Measurements from ENCODE around the gene REG4.
"Not testable (repeated sequence)": the region's sequence is repeated elsewhere in the genome, so short reads cannot be mapped to it uniquely, and the experiment has no call there.

DNA sequence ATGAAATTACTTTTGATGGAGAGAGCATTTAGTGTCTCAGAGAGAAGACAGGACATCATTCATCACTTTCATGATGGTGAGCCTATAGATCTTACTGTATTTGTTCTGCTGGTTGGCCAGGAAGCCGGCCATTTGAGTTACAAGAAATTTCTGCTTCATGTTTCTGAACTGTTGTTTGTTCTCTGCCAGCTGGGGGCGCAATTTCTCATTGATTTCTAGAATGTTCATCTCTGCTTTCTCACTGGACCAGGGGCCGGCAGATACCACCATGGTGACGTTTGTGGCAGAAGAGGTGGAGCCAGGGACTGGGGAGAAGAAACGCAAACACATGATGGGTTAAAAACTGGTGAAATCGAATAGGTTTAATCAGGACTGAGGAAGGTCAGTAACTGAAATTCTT, 32.9 kb upstream of the REG4 start:
- TF ChIP-seq, protein P1, sequence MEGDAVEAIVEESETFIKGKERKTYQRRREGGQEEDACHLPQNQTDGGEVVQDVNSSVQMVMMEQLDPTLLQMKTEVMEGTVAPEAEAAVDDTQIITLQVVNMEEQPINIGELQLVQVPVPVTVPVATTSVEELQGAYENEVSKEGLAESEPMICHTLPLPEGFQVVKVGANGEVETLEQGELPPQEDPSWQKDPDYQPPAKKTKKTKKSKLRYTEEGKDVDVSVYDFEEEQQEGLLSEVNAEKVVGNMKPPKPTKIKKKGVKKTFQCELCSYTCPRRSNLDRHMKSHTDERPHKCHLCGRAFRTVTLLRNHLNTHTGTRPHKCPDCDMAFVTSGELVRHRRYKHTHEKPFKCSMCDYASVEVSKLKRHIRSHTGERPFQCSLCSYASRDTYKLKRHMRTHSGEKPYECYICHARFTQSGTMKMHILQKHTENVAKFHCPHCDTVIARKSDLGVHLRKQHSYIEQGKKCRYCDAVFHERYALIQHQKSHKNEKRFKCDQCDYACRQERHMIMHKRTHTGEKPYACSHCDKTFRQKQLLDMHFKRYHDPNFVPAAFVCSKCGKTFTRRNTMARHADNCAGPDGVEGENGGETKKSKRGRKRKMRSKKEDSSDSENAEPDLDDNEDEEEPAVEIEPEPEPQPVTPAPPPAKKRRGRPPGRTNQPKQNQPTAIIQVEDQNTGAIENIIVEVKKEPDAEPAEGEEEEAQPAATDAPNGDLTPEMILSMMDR (IDR thresholded peaks at IDR 0.05) = peak; percentile 54
- not testable (repeated sequence) for TF ChIP-seq POLR2AphosphoS5 (IDR thresholded peaks at IDR 0.05; ENCODE audit: low read depth, low read length); SIN3A (IDR thresholded peaks at IDR 0.05; ENCODE audit: borderline replicate concordance, insufficient read depth, low read depth, low read length)

Data from Panc1 (cell line).